GM21576 (cell line): ENCODE data around the gene OPRPN.

ENCODE experiments used
- ATAC-seq: cut with Tn5 transposase; IDR thresholded peaks from one replicate; pipeline ENCODE4 v1.9.1; 2021; ENCODE audit warnings: mild to moderate bottlenecking, moderate library complexity; ENCODE audit not compliant: unreplicated experiment

Gene OPRPN

DNA sequence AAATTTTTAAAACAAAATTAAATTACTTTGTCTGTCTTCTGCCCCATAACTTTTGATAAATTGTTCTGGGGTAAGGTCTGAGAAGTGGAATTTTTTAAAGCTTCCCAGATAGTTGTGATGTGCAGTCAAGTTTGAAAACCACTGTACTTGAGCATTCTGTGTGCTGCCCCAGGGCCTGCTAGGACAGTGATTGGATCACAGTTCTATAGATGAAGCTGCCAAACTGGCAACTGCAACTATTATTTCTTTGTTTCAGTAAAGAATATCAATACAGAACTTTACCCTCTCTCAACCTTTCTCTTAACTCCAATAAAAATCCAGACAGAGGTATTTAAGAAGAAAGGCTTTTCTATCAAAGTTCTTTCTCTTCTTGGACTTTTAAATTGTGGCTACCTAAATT, at the start of gene OPRPN:
Gene OPRPN (plus strand): TSS at position 361 of the 400 bp plus-strand sequence. CDS start 1,346 bp downstream, outside the sequence.
- no peak for ATAC-seq

- no peak for ATAC-seq
Measured at GRCh38 chr4:70356185-70356584, 41.6 kb upstream of the OPRPN start.

GRCh38 chr4:70359115-70359661, 38.6 kb upstream of the OPRPN start:
- ATAC-seq, result no peak

- no peak for ATAC-seq
Measured at GRCh38 chr4:70360460-70360859, 37.3 kb upstream of the OPRPN start, which contains the start of gene SMR3A. SMR3A (plus strand) TSS chr4:70360760; CDS start chr4:70362116, 1,356 bp downstream.

GRCh38 chr4:70364002-70364401, 33.7 kb upstream of the OPRPN start:
- no peak for ATAC-seq

- no peak for ATAC-seq
Measured at GRCh38 chr4:70365479-70365878, 32.3 kb upstream of the OPRPN start.

- no peak for ATAC-seq
Measured at GRCh38 chr4:70367813-70368212, 29.9 kb upstream of the OPRPN start.

DNA sequence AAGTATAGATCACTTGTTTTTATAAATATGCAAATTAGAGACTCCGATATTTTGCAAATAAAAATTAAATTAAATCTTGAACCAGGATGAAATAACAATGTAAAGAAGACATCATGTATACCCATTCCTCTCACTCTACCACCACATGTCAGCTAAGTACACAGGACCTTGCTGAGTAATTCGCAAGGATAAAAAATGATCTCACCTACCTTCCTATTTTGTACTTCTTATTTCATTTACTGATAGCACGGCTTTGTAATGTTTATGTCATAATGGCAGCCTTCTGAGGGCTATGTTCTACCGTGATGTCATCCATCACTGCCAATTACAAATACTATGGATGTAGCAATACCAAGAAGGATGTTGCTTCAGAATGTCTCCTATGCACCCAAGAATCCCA, 25.8 kb upstream of the OPRPN start:
- ATAC-seq, result no peak

DNA sequence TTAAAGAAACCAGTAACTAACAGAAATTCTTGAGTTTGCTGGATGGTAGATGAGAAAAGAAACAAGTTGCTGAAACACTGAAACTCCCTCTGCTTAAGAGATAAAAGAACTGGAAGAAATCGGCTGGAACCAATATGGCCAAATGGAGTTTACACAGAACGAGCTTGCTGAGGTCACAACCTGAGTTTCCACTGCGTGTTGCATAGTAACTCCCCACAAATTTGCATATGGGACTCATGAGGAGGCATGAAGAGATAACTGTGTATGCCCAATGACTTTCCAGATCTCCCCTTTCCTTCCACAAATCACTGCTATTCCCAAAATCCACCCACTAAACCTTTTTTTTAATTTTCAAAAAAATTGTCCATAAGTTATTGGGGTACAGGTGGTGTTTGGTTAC, 25.0 kb upstream of the OPRPN start:
- ATAC-seq, result no peak

GRCh38 chr4:70380578-70380977, 17.2 kb upstream of the OPRPN start:
- ATAC-seq, result no peak

DNA sequence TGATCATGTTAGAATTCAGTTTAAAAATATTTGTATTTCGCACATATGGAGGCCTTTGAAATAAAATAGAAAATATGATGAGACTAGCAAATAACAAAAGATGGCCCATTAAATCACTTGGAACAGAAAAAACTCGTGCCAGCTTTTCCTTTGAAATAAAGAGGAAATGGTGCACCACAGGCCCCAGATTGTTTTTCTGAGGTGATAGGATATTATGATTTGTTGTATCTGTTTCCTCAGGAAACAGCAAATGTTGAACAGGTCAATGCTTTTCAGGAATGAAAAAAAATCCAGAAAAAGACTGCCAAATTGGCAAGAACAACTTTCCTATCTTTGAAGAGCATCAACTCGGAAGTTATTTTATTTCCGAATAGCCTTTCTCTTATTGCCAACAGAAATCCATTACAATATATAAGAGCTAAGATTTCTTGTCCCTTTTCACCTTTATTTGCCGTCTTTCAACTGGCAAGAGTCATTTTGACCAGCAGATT, 15.0 kb upstream of the OPRPN start, which contains the start of gene SMR3B:
Gene SMR3B (plus strand): TSS at position 441 of the 491 bp plus-strand sequence. CDS start 1,380 bp downstream, outside the sequence.
- no peak for ATAC-seq

DNA sequence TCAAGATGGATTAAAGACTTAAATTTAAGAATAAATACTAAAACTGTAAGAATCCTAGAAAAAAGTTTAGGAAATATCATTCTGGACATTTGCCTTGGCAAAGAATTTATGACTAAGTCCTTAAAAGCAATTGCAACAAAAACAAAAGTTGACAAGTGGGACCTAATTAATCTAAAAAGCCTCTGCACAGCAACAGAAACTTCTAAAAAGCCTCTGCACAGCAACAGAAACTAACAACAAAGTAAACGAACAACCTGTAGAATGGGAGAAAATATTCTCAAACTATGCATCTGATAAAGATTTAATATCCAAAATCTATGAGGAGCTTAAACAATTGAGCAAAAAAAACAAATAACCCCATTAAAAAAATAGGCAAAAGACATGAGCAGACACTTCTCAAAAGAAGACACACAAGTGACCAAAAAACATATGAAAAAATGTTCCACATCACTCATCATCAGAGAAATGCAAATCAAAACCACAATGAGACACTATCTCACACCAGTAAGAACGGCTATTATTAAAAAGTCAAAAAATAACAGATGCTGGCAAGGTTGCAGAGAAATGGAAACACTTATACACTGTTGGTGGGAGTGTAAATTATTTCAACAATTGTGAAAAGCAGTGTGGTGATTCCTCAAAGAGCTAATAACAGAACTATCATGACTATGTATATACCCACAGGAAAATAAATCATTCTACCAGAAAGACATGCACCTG, 5.5 kb upstream of the OPRPN start:
- peak; percentile 46 for ATAC-seq

DNA sequence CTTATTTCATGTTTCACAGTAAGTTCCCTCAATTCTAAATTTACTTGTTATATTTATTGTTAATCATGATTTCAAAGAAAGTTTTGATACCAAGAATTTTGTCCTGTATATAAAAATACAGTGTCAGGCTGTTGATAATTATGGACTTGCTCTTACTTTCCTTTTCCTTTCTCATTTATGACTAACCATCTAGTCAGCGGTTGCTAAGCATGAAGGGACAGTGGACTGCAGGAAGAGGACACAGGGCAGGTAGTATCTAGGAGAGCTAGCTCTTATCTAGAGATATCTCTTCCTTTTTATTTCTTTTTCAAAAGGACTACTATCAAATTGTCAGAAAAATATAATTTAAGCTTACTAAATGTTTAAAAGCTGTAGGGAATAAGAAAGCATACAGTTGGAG, 1.6 kb downstream of the OPRPN start:
- ATAC-seq, result peak; percentile 45

- ATAC-seq, result no peak
Measured at GRCh38 chr4:70402762-70403161, 5.0 kb downstream of the OPRPN start.

GRCh38 chr4:70405765-70406164, 8.0 kb downstream of the OPRPN start:
- ATAC-seq, result no peak

- no peak for ATAC-seq
Measured at GRCh38 chr4:70425306-70425705, 27.6 kb downstream of the OPRPN start.

GRCh38 chr4:70426789-70427188, 29.0 kb downstream of the OPRPN start:
- ATAC-seq, result no peak

- ATAC-seq, result no peak
Measured at GRCh38 chr4:70437197-70437596, 39.5 kb downstream of the OPRPN start.

DNA sequence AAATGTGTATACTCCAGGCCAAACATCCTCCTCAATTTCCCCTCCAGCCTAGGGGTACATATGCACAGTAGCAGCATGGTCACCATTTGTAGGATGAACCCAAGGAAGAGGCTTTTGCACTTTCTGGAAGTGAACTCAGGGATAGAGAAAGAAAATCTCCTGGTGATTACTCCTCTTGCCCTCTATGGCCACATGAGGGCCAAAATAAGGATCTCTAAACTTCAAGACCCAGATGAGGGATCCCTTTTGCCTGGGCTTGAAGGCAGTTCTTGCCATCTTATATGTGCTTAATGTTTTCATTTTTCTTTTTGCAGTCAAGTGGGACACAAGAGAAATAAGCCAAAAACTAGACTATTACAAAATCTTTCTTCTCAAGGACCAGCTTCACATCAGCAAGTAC, 44.7 kb downstream of the OPRPN start:
- ATAC-seq, result no peak

DNA sequence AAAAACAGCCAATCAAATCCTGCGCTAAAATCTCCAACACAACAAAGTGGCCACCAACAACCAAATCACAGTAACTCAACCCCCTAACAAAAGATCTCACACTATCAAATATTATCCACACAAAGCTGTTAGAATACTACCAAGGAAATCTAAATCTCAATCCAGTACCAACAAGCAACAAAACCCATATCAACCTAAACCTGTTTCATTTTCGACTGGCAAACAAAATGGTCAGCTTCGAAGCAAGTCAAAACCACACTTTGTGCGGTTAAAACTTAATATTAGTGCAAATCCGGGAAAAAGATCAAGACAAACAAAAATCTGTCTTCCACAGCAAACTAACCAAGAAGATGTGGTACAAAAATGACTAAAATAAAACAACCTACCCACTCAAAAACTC, 45.6 kb downstream of the OPRPN start:
- ATAC-seq, result no peak

- ATAC-seq, result peak; percentile 82
Measured at GRCh38 chr4:70449220-70449619, 51.5 kb downstream of the OPRPN start.

DNA sequence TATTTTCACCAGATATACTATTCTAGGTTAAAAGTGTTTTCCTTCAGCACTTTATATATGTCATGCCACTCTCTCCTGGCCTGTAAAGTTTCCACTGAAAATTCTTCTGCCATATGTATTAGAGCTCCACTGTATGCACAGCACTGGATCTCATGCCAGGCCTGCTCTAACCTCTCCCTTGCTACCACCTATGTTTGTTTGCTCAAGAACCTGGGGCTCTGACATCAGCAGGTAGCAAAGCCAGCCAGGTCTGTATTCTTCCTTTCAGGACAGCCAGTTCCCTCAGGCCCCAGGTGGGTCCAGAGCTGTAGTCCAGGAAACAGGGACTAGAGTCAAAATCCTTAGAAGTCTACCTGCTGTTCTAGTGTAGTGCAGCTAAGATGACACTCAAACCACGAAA, 55.2 kb downstream of the OPRPN start:
- ATAC-seq, result no peak
